Mucosa of rectum (tissue), 2 donors: ENCODE results near the gene APH1B.

Experiments
- H3K27ac ChIP-seq, 2 donors: one replicate each; pipeline ENCODE4 v1.7.0; 2013; ENCODE audit warnings: inconsistent platforms in 2 of 2, low read depth in 2 of 2, low read length in 2 of 2
- H3K27me3 ChIP-seq, 2 donors: one replicate each; pipeline ENCODE4 v1.7.0; 2013; ENCODE audit warnings: low read length in 2 of 2; ENCODE audit not compliant: control insufficient read depth in 2 of 2, insufficient read depth in 2 of 2
- H3K36me3 ChIP-seq, 2 donors: one replicate each; pipeline ENCODE4 v1.7.0; 2013; ENCODE audit warnings: low read length in 2 of 2; ENCODE audit not compliant: control insufficient read depth in 2 of 2, insufficient read depth in 2 of 2
- H3K4me1 ChIP-seq, 2 donors: one replicate each; pipeline ENCODE4 v1.7.0; 2013; ENCODE audit warnings: low read length in 2 of 2, mild to moderate bottlenecking in 1 of 2; ENCODE audit not compliant: control insufficient read depth in 2 of 2, insufficient read depth in 2 of 2
- H3K4me3 ChIP-seq, 2 donors: one replicate each; pipeline ENCODE4 v1.7.0; 2013; ENCODE audit warnings: low read length in 2 of 2
- H3K9ac ChIP-seq, 2 donors: one replicate each; pipeline ENCODE4 v1.7.0; 2013; ENCODE audit warnings: low read length in 2 of 2, low read depth in 1 of 2, mild to moderate bottlenecking in 1 of 2
- H3K9me3 ChIP-seq, 2 donors: one replicate each; pipeline ENCODE4 v1.7.0; 2013; ENCODE audit warnings: low read length in 2 of 2; ENCODE audit not compliant: control insufficient read depth in 2 of 2
- donor health status: healthy.
- donor health status: Normal muscosa, but diverticular disease.

APH1B gene

GRCh38 chr15:63347074-63347857 is 69.9 kb downstream of the APH1B start:
- Histone ChIP-seq H3K27ac (no peak overlapping the region), H3K4me1 (peaks cover 14 to 40% of the 10 kb centered on the region in 2 donors), H3K4me3 (no peak overlapping the region)

DNA sequence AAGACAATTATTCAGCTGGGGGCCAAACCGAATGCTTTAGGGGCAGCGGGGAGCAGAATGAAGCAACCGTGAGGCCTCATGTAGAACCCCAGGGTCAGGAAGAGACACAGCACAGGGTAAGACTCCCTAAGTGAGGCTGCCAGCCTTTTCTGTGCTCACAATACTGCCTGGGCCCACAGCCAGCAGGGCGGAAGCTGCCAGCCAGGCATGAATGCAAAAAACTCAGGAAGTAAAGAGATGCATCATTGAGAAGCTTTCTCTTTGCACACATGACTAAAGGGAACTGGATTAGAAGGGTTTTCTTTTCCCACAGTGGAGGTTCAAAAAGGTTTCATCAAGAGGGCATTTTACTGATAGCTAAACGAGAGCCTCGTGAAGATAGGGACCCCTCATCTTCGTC is 71.0 kb downstream of the APH1B start:
- H3K27ac ChIP-seq = peak overlapping the region; percentile 34 to 73
- peak overlapping the region in 1 of 2 donors; percentile 52 for H3K9ac ChIP-seq
- peaks cover 17 to 52% of the 10 kb centered on the region in 2 donors for H3K4me1 ChIP-seq
- H3K36me3 ChIP-seq = peaks cover 18% of the 10 kb centered on the region in 2 donors
- H3K9me3 ChIP-seq = no peaks in the 10 kb centered on the region
- no peak overlapping the region for H3K4me3 ChIP-seq
- no peaks in the 10 kb centered on the region for H3K27me3 ChIP-seq

More at GRCh38 chr15:63347074-63347857, 69.9 kb downstream of the APH1B start:
- Histone ChIP-seq H3K9me3 (no peaks in the 10 kb centered on the region), H3K9ac (no peak overlapping the region), H3K36me3 (peaks cover 18 to 22% of the 10 kb centered on the region in 2 donors), H3K27me3 (no peaks in the 10 kb centered on the region)

DNA sequence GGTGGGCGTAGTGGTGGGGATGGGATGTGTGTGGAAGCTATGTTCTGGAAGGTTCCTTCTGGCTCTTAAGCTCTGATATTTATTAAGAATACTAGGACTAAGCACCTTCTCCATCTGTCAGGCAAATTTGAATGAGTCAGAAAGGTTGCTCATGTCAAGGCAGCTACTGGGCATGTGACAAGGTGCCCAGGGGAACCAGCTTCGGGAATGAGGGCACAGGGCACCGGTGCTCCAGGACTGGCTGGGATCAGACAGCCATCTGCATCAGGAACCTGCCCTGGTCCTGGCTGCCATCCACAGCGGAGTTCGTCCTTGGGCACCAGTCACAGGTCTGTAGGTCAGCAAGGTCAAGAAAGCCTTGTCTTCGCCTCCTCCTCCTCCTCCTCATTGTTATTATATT is 71.8 kb downstream of the APH1B start:
- Histone ChIP-seq H3K27me3 (no peaks in the 10 kb centered on the region), H3K9me3 (no peaks in the 10 kb centered on the region), H3K27ac (peak overlapping the region; percentile 34 to 73), H3K4me1 (peaks cover 17 to 59% of the 10 kb centered on the region in 2 donors), H3K36me3 (peaks cover 18% of the 10 kb centered on the region in 2 donors), H3K9ac (no peak overlapping the region), H3K4me3 (no peak overlapping the region)

- Histone ChIP-seq H3K9me3 (no peaks in the 10 kb centered on the region), H3K27ac (peak overlapping the region; percentile 93 to 95), H3K4me3 (no peak overlapping the region), H3K9ac (peak overlapping the region in 1 of 2 donors; percentile 15), H3K27me3 (no peaks in the 10 kb centered on the region), H3K36me3 (peaks cover 16 to 17% of the 10 kb centered on the region in 2 donors), H3K4me1 (peaks cover 21 to 64% of the 10 kb centered on the region in 2 donors)
Measured at GRCh38 chr15:63349621-63350020, 72.2 kb downstream of the APH1B start.

- no peaks in the 10 kb centered on the region for H3K27me3 ChIP-seq
- H3K4me3 ChIP-seq = no peak overlapping the region
- peaks cover 26 to 70% of the 10 kb centered on the region in 2 donors for H3K4me1 ChIP-seq
- peak overlapping the region in 1 of 2 donors; percentile 15 for H3K9ac ChIP-seq
- peak overlapping the region; percentile 93 to 95 for H3K27ac ChIP-seq
- H3K9me3 ChIP-seq = no peaks in the 10 kb centered on the region
- H3K36me3 ChIP-seq = peaks cover 11 to 12% of the 10 kb centered on the region in 2 donors
Measured at GRCh38 chr15:63350178-63350621, 72.8 kb downstream of the APH1B start.

DNA sequence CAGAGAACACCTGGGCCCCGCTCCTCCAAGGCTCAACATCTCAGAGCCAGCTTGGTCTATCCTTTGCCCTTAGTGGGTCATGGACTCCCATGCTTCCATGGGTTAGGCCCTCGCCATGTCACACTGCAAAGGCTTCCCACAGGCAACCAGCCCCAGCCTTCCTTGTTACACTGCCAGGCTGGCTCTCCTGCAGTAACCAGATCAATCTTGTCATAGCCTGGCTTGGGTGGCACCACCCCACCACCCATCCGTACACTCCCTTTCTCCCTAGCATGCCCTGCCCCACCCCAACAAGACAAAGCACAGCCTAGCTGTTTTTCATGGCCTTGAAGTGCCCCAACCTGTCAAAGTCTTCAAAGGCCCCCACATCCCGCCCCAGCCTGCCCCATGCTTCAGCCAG is 73.8 kb downstream of the APH1B start:
- Histone ChIP-seq H3K27ac (peak overlapping the region; percentile 93 to 95), H3K9ac (peak overlapping the region in 1 of 2 donors; percentile 53), H3K4me3 (no peak overlapping the region), H3K27me3 (no peaks in the 10 kb centered on the region), H3K36me3 (peaks cover 2 to 6% of the 10 kb centered on the region in 2 donors), H3K4me1 (peaks cover 33 to 77% of the 10 kb centered on the region in 2 donors), H3K9me3 (no peaks in the 10 kb centered on the region)

GRCh38 chr15:63352808-63353207 is 75.4 kb downstream of the APH1B start:
- Histone ChIP-seq H3K27ac (peak overlapping the region; percentile 93 to 95), H3K27me3 (no peaks in the 10 kb centered on the region), H3K36me3 (no peaks in the 10 kb centered on the region), H3K9me3 (no peaks in the 10 kb centered on the region), H3K9ac (peak overlapping the region in 1 of 2 donors; percentile 61), H3K4me1 (peaks cover 43 to 86% of the 10 kb centered on the region in 2 donors), H3K4me3 (no peak overlapping the region)

DNA sequence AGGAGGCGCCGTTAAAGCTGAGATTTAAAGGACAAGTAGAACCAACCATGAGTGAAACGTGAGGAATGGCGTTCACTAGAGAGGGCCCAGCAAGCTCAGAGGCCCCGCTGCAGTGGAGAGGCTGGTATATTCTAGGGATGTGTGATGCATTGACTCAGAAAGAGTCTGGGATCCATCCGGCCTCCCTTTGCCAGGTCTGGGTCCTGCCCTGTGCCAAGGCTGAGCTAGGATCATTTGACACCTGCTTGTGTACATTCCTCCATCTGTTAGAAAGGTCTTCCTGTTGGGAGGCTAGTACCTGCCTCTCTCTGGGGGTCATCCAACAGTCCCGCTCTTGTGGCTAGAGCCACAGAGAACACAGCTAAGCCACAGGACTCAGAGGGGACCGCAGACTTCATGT is 75.9 kb downstream of the APH1B start:
- H3K4me1 ChIP-seq = peaks cover 46 to 85% of the 10 kb centered on the region in 2 donors
- no peaks in the 10 kb centered on the region for H3K9me3 ChIP-seq
- peak overlapping the region; percentile 93 to 95 for H3K27ac ChIP-seq
- peak overlapping the region in 1 of 2 donors; percentile 61 for H3K9ac ChIP-seq
- H3K27me3 ChIP-seq = no peaks in the 10 kb centered on the region
- no peaks in the 10 kb centered on the region for H3K36me3 ChIP-seq
- H3K4me3 ChIP-seq = no peak overlapping the region

DNA sequence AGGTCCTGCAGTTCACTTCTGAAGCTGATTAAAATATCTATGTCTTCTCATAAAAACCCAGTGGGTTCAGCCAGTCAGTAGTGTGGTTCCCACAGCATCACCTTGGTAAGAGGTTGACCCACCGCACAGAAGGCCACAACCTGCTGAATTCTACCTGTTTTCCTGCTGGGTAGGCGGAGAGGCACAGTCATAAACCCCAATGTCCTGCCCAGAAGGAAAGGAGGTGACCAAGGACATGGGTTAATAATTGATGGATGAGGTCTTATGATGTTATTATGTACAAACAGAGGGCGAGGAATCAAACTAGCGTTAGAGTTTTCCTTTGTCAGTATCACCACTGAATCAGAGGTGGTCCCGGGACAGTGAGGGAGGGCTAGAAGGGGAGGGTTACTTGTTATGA is 76.5 kb downstream of the APH1B start:
- Histone ChIP-seq H3K4me3 (peak overlapping the region in 1 of 2 donors; percentile 22), H3K4me1 (peaks cover 50 to 85% of the 10 kb centered on the region in 2 donors), H3K9ac (peak overlapping the region in 1 of 2 donors; percentile 61), H3K27ac (peak overlapping the region; percentile 93 to 95), H3K27me3 (no peaks in the 10 kb centered on the region), H3K36me3 (no peaks in the 10 kb centered on the region), H3K9me3 (no peaks in the 10 kb centered on the region)

DNA sequence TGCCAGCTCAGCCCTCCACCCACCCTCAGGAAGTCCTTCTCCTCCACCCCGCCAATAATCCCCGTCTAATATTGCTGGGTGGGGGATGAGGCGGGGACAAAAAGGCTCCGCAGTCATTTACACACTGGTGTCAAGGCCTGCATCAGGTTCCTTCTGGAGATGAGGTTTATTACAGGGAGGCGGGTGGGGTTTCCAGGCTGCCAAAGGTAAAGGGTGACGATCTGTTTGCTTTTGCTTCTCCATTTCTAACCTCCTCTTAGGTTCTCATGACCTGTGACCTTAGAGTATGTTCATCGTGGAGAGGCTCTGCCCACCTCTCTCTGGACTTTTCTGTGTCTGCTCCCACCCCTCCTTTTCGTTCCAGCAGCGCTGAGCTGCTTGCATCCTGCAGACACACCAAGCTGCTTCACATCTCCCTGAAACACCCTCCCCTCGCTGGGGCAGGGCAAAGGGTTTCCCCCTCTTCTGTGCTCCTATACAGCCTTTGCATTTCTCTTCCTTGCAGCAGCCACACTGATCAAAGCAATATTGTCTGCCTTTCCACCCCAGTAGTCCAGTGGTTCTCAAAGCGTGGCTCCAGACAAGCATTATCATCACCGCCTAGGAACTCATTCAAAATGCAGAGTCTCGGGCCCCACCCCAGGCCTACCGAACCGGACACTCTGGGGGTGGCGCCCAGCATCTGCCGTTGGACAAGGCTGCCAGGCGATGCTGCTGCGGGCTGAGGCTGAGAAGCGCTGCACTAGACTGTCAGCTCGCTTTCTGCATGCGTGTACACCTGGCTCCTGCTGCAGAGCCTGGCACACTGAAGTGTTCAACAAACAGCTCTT is 77.6 kb downstream of the APH1B start:
- H3K9me3 ChIP-seq = no peaks in the 10 kb centered on the region
- H3K9ac ChIP-seq = peak overlapping the region; percentile 54 to 61
- H3K4me1 ChIP-seq = peaks cover 51 to 89% of the 10 kb centered on the region in 2 donors
- H3K36me3 ChIP-seq = no peaks in the 10 kb centered on the region
- H3K27me3 ChIP-seq = no peaks in the 10 kb centered on the region
- peak overlapping the region in 1 of 2 donors; percentile 44 for H3K4me3 ChIP-seq
- peak overlapping the region; percentile 93 to 95 for H3K27ac ChIP-seq
